Left ventricle myocardium superior (tissue), 1 donor: Measurements from ENCODE around the gene FAM193A. TPM values are rescaled to one million over a fixed set of nuclear protein-coding genes. Genes with fewer than 3 reads are reported as not detected.
"Not testable (repeated sequence)": the region's sequence is repeated elsewhere in the genome, so short reads cannot be mapped to it uniquely, and the experiment has no call there.

Source experiments
- ATAC-seq: fragments of 200-7000 bp; cut with Tn5 transposase; one replicate; pipeline ENCODE4 v1.9.1; 2020; ENCODE audit warnings: mild to moderate bottlenecking, moderate library complexity
- DNase-seq: peaks from one replicate; pipeline ENCODE4 v3.0.0-alpha.2; 2020
- intact Hi-C: fragments of 100-400 bp; cut with micrococcal nuclease; formaldehyde crosslinking; loops from one replicate; pipeline ENCODE4 v1.11.0; 2022
- total RNA-seq: library from RNA; stranded (reverse); fragmentation: NEBNext Ultra II Directional; extraction: Animal tissue kit (Norgen Biotek cat#: 25700); gene quantifications from one replicate; pipeline ENCODE4 v1.2.1, GENCODE V29; 2021
- donor health status: DM: no; HTN: yes; CAD: no; lungs with severe emphysema.

Gene FAM193A
- total RNA-seq, 1 donor from 2014 or later, result 16.0 TPM

DNA sequence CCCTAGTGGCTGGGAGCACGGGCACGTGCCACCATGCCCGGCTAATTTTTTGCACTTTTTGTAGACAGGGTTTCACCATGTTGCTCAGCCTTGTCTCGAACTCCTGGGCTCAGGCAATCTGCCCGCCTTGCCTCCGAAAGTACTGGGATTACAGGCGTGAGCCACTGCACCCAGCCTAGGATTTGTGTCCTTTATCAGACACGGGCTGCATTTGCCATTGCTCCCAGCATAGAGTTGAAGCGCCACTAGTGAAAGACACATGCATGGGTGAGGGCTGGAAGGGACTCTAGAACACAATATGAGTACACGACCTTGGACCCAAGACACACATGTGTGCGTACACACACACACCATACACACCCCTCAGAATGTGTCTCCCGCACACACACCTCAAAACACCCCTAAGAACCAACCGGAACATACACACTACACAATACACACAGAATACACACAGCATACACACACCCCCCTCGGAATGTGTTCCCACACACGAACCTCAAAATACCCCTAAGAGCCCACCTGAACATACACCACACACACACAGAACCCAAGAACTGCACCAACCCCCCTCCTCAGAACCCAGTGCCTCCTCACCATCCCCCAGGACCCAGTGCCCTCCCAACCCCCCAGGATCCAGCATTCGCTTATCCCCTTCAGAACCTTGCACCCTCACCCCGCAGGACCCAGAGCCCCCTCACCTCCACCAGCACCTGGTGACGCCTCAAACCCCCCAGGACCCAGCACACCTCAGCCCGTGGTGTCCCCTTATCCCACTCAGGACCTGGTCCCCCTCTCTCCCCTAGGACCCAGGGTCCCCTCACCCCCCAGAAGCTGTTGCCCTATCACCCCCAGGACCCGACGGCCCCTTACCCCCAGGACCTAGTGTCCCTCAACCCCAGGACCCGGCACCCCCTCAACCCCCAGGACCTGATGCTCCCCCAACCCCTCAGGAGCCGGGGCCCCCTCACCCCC lies 218.7 kb downstream of the FAM193A start:
- DNase-seq (no peak), ATAC-seq (peak; percentile 3)
- intact Hi-C loops, result no loop called here

DNA sequence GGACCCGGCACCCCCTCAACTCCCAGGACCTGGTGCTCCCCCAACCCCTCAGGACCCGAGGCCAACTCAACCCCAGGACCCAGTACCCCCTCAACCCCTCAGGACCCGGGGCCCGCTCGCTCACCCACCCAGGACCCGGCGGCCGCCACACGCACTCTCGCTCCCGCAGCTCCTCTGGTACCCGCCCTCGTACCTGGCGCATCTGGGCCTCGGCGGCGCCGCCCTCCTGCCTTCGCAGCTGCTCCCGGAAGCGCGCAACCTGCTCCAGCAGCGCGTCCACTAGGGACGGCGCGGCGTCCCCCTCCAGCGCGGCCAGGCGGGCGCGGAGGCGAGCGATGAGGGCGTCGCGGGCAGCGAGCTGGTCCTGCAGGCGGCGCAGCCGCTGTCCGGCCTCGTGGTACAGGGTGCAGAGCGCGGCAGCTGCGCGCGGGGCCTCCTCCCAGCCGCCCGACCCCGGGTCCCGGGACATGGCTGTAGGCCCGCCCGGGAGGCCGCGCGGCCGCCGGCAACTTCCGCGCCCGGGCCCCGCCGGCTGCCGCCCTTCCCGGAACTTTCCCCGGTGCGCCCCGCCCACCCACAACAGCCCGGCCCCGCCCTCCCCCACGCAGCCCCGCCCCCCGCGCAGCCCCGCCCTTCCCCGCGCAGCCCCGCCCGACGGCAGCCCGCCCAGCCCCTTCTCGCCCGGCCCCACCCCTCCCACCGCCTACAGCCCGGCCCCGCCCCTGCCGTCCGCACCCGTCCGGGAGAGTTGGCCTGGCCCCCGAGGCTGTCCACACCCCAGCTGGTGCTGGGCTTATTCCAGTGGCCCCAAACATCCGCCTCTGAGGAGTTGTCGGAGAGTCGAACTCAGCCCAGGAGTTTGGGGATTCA lies 219.6 kb downstream of the FAM193A start, which contains the start of gene TNIP2:
Gene TNIP2 (minus strand): TSS at position 516 of the 870 bp plus-strand sequence. CDS start 47 bp downstream, at position 469.
- intact Hi-C loops, result no loop called here

DNA sequence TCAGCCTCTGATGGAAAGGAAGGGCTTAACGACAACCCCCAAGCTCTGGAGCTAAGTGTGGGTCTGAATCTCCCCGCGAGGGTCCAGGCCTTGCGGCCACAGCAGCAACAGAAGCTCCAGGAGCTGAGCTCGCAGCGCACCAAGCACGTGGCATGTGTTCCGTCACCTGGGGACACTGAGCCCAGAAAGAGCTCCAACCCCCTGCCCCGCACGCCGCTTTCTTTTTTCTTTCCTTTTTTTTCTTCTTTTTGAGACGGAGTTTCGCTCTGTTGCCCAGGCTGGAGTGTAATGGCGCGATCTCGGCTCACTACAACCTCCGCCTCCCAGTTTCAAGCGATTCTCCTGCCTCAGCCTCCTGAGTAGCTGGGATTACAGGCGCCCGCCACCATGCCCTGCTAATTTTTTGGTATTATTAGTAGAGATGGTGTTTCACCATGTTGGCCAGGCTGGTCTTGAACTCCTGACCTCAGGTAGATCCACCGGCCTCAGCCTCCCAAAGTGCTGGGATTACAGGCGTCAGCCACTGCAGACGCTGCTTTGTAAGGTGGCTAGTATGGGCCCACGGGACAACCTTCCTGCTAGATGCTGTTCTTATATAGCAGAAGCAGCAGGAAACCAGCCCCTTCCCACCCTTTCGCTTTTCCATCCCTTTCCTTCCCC lies 220.4 kb downstream of the FAM193A start:
- ATAC-seq, result no peak
- intact Hi-C loops, result no loop called here

More for the DNA sequence above, 219.6 kb downstream of the FAM193A start, which contains the start of gene TNIP2:
- ATAC-seq (peak; percentile 87), DNase-seq (peak; percentile 93)

DNA sequence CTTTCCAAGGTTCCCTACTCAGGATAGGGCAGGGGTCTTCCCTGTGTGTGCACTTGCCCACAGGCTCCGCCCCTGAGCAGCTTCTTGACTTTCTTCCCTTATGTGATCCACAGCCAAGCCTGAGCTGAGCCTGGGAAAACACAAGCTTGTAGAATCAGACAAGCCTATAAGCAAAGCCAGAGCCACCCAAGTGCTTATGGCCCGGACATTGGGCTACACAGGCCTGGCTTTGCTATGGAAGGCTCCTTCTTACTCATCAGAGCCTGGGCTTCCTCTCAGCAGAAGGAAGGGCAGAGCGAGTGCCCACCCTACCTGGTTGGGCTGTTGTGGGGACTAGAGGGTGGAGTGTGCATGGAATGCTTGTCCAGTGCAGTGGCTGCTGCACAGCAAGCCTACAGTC lies 221.0 kb downstream of the FAM193A start:
- DNase-seq (no peak), ATAC-seq (no peak)
- intact Hi-C loops, result no loop called here

More for the DNA sequence above, 220.4 kb downstream of the FAM193A start:
- DNase-seq, result no peak

DNA sequence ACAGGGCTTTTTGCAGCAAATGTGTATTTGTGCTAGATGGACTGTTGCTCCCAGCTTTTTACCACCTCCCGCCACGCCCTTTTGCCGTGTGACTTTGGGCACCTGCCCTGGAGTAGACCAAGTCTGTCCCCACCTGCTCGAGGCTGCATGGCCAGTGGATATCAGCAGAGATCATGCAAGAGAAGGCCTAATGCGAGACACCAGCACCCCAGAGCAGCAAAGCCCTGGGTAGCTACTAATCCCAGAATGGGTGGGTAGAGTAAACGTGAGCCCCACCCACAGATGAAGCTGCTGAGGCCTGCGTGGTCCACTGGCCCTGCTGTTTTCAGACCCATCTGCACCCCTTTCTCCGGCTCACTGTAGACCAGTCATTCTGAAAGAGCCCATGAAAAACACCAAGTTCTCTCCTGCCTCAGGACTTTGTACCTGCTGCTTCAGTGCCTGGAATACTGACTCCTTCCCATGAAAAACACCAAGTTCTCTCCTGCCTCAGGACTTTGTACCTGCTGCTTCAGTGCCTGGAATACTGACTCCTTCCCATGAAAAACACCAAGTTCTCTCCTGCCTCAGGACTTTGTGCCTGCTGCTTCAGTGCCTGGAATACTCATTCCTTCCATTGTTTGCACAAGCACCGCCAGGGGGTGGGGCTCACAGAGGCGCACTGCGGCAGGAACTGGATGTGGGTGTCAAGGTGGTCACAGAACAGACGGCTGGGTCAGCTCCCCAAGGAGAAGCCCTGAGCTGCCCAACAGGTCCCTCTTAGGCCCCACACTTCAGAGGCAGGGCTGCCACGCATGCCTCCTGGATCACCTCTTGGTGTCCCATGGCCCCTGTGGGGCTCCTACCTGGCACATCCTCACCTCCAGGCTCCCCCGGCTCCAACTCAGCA lies 224.8 kb downstream of the FAM193A start:
- DNase-seq (no peak), ATAC-seq (no peak)
- intact Hi-C loops, result loop anchor here (10.0 kb wide), 1 partner anchor 54 kb away; no protein-coding TSS in a partner anchor

DNA sequence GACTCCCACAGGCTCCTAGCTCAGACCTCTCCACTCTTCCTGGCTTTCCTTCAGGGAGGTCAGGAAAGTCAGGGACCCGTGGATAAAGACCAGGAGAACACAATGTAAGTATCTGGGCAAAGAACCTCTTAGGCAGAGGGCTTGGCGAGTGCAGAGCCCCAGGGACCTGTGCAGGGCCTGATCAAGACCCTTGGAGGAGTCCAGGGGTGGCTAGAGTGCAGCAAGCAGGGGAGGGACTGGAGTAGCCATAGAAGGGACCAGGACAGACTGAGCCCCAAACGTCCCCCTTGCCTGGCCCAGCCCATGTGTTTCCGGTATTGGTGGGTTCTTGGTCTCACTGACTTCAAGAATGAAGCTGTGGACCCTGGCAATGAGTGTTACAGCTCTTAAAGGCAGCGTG lies 225.6 kb downstream of the FAM193A start:
- intact Hi-C loops, result loop anchor here (10.0 kb wide), 1 partner anchor 53 kb away; no protein-coding TSS in a partner anchor
- ATAC-seq, result no peak
- no peak for DNase-seq

DNA sequence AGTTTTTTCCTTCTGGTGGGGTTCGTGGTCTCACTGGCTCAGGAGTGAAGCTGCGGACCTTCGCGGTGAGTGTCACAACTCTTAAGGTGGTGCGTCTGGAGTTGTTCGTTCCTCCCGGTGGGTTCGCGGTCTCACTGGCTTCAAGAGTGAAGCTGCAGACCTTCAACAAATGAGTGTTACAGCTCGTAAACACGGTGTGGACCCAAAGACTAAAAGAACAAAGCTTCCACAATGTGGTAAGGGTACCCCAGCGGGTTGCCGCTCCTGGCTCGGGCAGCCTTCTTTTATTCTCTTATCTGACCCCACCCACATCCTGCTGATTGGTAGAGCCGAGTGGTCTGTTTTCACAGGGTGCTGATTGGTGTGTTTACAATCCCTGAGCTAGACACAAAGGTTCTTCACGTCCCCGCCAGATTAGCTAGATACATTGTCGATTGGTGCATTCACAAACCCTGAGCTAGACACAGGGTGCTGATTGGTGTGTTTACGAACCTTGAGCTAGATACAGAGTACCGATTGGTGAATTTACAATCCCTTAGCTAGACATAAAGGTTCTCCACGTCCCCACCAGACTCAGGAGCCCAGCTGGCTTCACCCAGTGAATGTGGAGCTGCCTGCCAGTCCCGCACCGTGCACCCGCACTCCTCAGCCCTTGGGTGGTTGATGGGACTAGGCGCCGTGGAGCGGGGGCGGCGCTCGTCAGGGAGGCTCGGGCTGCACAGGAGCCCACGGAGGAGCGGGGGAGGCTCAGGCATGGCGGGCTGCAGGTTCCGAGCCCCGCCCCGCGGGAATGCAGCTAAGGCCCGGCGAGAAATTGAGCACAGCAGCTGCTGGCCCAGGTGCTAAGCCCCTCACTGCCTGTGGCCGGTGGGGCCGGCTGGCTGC lies 226.3 kb downstream of the FAM193A start:
- DNase-seq, ATAC-seq: not testable (repeated sequence)
- intact Hi-C loops, result loop anchor here (10.0 kb wide), 1 partner anchor 52 kb away; no protein-coding TSS in a partner anchor

DNA sequence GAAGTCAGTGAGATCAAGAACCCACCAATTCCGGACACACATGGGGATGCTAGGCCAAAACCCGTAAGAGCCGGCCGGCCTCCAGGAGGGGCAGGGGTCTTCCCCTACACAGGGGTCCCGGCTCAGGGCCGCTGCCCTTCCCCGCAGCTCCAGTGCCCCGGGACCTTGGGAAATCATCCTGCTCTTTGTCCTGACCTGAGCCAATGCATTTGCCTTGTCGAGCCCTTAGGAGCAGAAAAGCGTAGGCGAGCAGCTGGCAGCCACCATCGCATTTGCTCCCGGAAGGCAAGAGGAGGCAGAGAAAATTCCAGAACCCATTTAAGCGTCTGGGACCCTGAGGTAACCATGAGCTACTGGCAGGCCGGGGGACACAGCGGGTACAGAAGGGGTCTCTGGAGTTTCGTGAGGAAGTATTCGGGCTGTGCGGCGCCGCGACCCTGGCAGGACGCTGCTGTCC lies 227.1 kb downstream of the FAM193A start:
- intact Hi-C loops, result loop anchor here (10.0 kb wide), 1 partner anchor 51 kb away; no protein-coding TSS in a partner anchor
- peak; percentile 58 for DNase-seq
- ATAC-seq, result peak; percentile 40

DNA sequence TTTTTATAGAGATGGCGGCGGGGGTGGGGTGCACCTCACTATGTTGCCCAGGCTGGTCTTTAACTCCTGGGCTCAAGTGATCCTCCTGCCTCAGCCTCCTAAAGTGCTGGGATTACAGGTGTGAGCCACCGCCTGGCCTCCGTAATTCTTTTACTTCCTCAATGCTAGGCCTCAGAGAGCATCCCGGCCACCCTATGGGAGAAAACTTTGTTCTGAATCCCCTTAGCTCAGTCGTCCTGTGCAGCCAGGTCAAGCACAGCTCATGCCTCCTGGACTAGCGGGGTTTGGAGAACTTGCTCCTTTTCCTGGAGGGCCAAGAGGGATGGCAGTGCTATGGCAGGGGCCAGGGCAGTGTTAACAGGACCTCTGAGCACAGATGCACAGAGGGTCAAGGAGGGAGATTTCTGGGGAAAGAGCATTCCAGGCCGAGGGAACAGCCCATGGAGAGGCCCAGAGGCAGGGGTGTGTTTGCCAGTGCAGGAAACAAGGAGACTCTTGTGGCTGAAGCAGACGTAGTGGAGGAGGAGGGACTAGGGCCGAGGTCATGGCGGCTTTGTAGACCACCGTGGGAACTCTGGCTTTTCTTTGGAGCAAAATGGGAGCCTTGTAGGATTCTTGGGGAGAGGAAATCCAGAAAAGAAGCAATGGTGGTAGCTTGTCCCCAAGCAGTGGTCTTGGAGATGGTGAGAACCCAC lies 229.5 kb downstream of the FAM193A start:
- no peak for ATAC-seq

DNA sequence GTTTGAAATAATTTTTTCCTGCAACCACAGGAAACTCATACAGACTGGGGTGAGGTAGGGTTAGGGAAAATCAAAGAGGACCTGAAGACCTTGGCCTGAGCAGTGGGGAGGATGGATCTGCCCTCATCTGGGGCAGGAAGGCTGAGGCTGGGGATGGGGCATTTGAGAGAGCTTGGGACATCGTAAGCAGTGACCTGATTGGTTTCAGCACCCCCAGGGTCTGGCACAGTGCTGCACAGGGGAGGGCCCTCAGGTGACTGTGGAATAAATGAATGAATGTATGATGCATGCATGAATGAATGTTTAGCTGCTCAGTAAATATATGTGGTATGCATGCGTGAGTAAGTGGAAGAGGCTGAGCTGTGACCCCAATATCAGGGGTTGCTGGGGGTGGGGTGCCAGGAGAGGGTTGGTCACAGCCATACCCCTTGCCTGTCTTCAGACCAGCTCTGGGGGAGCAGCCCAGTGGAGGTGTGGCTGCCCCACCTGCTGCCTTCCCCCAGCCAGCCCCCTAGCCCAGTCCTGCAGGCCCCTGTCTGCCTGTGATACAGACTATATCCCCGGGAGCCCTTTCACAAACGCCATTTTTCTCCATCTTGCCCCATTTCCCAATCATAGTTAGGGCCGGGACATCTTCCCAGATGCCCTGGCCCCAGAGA lies 230.7 kb downstream of the FAM193A start:
- DNase-seq, result no peak

More for the DNA sequence above, 229.5 kb downstream of the FAM193A start:
- intact Hi-C loops, result loop anchor here (10.0 kb wide), 1 partner anchor 49 kb away; no protein-coding TSS in a partner anchor
- no peak for DNase-seq

DNA sequence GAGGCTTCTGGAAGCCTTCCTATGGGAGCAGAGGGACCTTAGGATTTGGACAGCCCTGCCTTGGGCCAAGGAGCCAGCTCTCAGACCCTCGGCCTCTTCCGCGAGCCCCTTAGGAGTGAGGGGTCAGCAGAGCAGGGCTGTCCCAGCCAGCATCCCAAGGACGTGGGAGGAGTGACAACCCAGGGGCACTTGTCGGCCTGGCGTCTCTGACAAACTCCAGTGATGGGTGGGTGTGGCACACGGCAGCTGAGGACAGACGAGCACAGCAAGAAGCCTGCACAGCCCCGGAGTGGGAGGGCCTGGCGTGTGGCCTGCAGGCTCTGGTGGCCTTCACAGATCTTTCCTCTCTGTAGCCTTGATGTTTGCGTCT lies 231.2 kb downstream of the FAM193A start:
- DNase-seq, result peak; percentile 80
- intact Hi-C loops, result loop anchor here (10.0 kb wide), 1 partner anchor 47 kb away; no protein-coding TSS in a partner anchor
- ATAC-seq, result peak; percentile 77

More for the DNA sequence above, 230.7 kb downstream of the FAM193A start:
- intact Hi-C loops, result loop anchor here (10.0 kb wide), 1 partner anchor 48 kb away; no protein-coding TSS in a partner anchor
- no peak for ATAC-seq

DNA sequence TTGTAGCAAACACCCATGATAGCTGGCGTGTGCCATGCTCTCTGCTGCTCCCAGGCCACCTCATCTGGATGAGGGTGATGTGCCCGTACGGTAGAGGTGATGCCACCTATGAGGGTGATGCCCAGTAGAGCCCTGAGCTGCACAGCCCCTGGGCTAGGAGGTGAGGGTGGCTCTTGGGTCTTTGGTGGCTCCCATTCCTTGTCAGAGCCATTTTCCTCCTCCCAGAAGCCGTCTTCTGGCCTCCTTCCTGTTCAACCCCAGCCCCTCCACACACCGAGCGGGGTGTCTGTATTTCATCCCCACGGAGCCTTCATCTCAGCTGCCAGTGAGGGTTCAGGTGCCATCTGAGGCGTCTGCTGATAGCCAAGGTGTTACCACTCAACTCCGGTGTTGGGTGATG lies 231.7 kb downstream of the FAM193A start:
- intact Hi-C loops, result loop anchor here (10.0 kb wide), 1 partner anchor 47 kb away; no protein-coding TSS in a partner anchor
- no peak for DNase-seq
- no peak for ATAC-seq

DNA sequence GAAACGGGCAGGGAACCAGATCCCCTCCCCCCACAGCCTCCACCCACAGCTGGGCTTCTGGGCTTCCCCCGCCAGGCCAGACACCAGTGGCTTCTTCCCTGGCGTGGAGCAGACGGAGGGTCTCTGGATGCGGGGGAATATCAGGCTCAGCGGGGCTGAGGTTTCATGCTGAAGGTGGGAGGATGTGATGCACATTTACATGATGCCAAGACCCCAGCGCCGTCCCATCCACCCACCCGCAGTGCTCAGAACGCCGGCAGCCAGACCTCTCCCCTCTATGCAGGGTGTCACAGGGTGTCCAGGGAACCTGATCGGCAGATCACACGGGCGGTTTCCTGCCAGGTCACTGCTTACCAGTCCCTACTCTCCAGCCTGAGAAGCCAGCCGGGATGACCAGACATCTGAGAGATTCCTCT lies 232.5 kb downstream of the FAM193A start:
- intact Hi-C loops, result loop anchor here (10.0 kb wide), 1 partner anchor 46 kb away; no protein-coding TSS in a partner anchor
- DNase-seq (no peak), ATAC-seq (no peak)

DNA sequence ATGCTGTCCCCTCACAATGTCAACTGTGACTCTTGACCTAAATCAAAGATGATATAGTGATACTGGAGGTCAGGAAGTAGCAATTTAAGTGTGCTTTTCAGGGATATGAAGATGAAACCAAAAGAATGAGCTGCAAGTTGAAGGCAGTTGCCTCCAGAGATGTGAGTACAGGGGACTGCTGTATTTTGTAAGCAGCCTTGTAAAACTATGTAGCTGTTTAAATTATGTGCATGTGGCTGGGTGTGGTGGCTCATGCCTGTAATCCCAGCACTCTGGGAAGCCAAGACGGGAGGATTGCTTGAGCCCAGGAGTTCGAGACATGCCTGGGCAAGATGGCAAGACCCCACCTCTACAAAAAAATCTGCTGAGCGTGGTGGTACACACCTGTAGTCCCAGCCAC lies 234.8 kb downstream of the FAM193A start:
- no peak for ATAC-seq
- intact Hi-C loops, result no loop called here
- no peak for DNase-seq

DNA sequence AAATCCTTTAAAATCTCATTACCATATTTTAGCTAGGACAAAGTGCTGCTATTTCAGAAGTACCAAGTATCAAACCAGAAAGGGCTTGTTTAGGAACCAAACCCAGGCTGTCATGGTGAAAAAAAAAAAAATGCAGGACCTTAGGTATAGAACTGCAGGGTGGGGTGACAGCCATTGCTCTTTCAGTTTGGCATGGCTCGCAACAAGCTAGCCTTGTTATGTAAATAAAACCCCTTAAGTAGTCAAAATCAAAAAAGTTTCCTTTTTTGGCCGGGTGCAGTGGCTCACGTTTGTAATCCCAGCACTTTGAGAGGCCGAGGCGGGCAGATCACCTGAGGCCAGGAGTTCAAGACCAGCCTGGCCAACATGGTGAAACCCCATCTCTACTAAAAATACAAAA lies 244.2 kb downstream of the FAM193A start:
- ATAC-seq, DNase-seq, intact Hi-C loops: not testable (repeated sequence)
